Measurements from ENCODE around the gene RIC3.

GRCh38 chr11:8095806-8096522 is 72.9 kb downstream of the RIC3 start:
- TF ChIP-seq CTCF (conservative IDR thresholded peaks at IDR 0.05; ENCODE audit: low read depth, low read length), result no peak
- TF ChIP-seq EZH2 (IDR thresholded peaks at IDR 0.05; ENCODE audit: borderline replicate concordance, low read depth, low read length, poor library complexity, severe bottlenecking), result no peak
